IMR-90 (cell line): ENCODE measurements around the gene MMP23B. TPM values are rescaled to one million over a fixed set of nuclear protein-coding genes. Genes with fewer than 3 reads are reported as not detected.

Source experiments
- ATAC-seq: fragments of 200-7000 bp; cut with Tn5 transposase; 2 replicates; pipeline ENCODE4 v1.9.1; 2020; ENCODE audit warnings: low read depth, mild to moderate bottlenecking, moderate library complexity
- BruUV-seq: library from RNA; stranded (reverse); fragments of 400-500 nt; replicated peaks from 2 replicates; lab custom pipeline; 2021; lab: Mats Ljungman, UMichigan
- CTCF ChIA-PET: fragments of 300-600 bp; formaldehyde crosslinking; extraction: SDS; loops from one replicate; lab custom pipeline; 2021; ENCODE audit warnings: antibody characterized with exemption; lab: Yijun Ruan, JAX
- POLR2A ChIA-PET: fragments of 300-600 bp; sonication (Branson Sonifier 250); formaldehyde crosslinking; loops from one replicate; lab custom pipeline; 2022; ENCODE audit warnings: antibody characterized with exemption; ENCODE audit not compliant: unreplicated experiment; lab: Charles Lee
- DNase-seq: peaks from one replicate; pipeline ENCODE4 v3.0.0; 2013
- H2AFZ ChIP-seq: replicated peaks from 2 replicates; pipeline ENCODE3; 2013; ENCODE audit warnings: low read length, mild to moderate bottlenecking; ENCODE audit not compliant: poor library complexity
- H2AK5ac ChIP-seq: 2 replicates; pipeline ENCODE4 v1.6.1; 2013; ENCODE audit warnings: low read depth, low read length, inconsistent platforms
- H2AK9ac ChIP-seq: replicated peaks from 2 replicates; pipeline ENCODE3; 2013; ENCODE audit warnings: mild to moderate bottlenecking, low read depth, low read length, moderate library complexity; ENCODE audit not compliant: poor library complexity
- H2BK120ac ChIP-seq: 2 replicates; pipeline ENCODE4 v1.6.1; 2013; ENCODE audit warnings: low read depth, low read length, inconsistent platforms
- H2BK15ac ChIP-seq: 3 replicates; pipeline ENCODE4 v1.6.1; 2013; ENCODE audit warnings: low read depth, low read length, inconsistent platforms
- H2BK20ac ChIP-seq: 2 replicates; pipeline ENCODE4 v1.6.1; 2013; ENCODE audit warnings: low read depth, mild to moderate bottlenecking, inconsistent platforms, low read length, moderate library complexity
- H2BK5ac ChIP-seq: 2 replicates; pipeline ENCODE4 v1.6.1; 2013; ENCODE audit warnings: mild to moderate bottlenecking, low read depth, low read length, inconsistent platforms; ENCODE audit not compliant: poor library complexity, severe bottlenecking
- H3K14ac ChIP-seq: replicated peaks from 2 replicates; pipeline ENCODE4 v1.6.1; 2013; ENCODE audit warnings: low read depth, low read length, inconsistent platforms
- H3K18ac ChIP-seq: 2 replicates; pipeline ENCODE4 v1.6.1; 2013; ENCODE audit warnings: low read depth, low read length, control low read depth
- H3K23ac ChIP-seq: 2 replicates; pipeline ENCODE4 v1.6.1; 2013; ENCODE audit warnings: low read depth, low read length, inconsistent platforms
- H3K27ac ChIP-seq: 2 replicates; pipeline ENCODE4 v1.5.1; 2013; ENCODE audit warnings: mild to moderate bottlenecking, control low read depth, low read length; ENCODE audit not compliant: insufficient read depth
- H3K27me3 ChIP-seq: 2 replicates; pipeline ENCODE4 v1.6.1; 2013; ENCODE audit warnings: low read length; ENCODE audit not compliant: control insufficient read depth, insufficient read depth
- H3K36me3 ChIP-seq: 2 replicates; pipeline ENCODE4 v1.6.1; 2013; ENCODE audit warnings: low read length, mixed read lengths; ENCODE audit not compliant: control insufficient read depth, insufficient read depth
- H3K4ac ChIP-seq: 2 replicates; pipeline ENCODE4 v1.6.1; 2013; ENCODE audit warnings: low read depth, low read length, inconsistent platforms
- H3K4me1 ChIP-seq: 2 replicates; pipeline ENCODE4 v1.6.1; 2013; ENCODE audit warnings: low read length, mixed read lengths; ENCODE audit not compliant: control insufficient read depth, insufficient read depth
- H3K4me2 ChIP-seq: 2 replicates; pipeline ENCODE4 v1.6.1; 2013; ENCODE audit warnings: low read depth, mild to moderate bottlenecking, control low read depth, low read length, moderate library complexity
- H3K4me3 ChIP-seq: 2 replicates; pipeline ENCODE4 v1.5.1; 2013; ENCODE audit warnings: low read depth, mild to moderate bottlenecking, control low read depth, low read length, moderate library complexity; ENCODE audit not compliant: insufficient read depth
- H3K56ac ChIP-seq: 2 replicates; pipeline ENCODE4 v1.6.1; 2013; ENCODE audit warnings: low read length, inconsistent platforms; ENCODE audit not compliant: insufficient read depth; ENCODE audit errors: extremely low read depth
- H3K79me1 ChIP-seq, 2 experiments: 2 replicates each; pipeline ENCODE4 v1.6.1; 2013; ENCODE audit warnings: low read length in 2 of 2, inconsistent platforms in 1 of 2, low read depth in 1 of 2
- H3K9ac ChIP-seq: 2 replicates; pipeline ENCODE4 v1.6.1; 2013; ENCODE audit warnings: low read depth, low read length, control low read depth
- H3K9me1 ChIP-seq: 2 replicates; pipeline ENCODE4 v1.6.1; 2013; ENCODE audit warnings: low read length, inconsistent platforms; ENCODE audit not compliant: insufficient read depth
- H3K9me3 ChIP-seq: 2 replicates; pipeline ENCODE4 v1.6.1; 2013; ENCODE audit warnings: low read length; ENCODE audit not compliant: control insufficient read depth, insufficient read depth
- H4K20me1 ChIP-seq: 2 replicates; pipeline ENCODE4 v1.6.1; 2013; ENCODE audit warnings: low read length, inconsistent platforms; ENCODE audit not compliant: insufficient read depth
- H4K5ac ChIP-seq: 2 replicates; pipeline ENCODE4 v1.6.1; 2013; ENCODE audit warnings: mild to moderate bottlenecking, low read depth, low read length, control low read depth
- H4K8ac ChIP-seq, 2 experiments: 2 replicates each; pipeline ENCODE4 v1.6.1; 2013; ENCODE audit warnings: low read depth in 2 of 2, low read length in 2 of 2, control low read depth in 1 of 2, inconsistent platforms in 1 of 2
- H4K91ac ChIP-seq: 2 replicates; pipeline ENCODE4 v1.6.1; 2013; ENCODE audit warnings: low read depth, low read length, inconsistent platforms; ENCODE audit not compliant: insufficient read depth
- CEBPB ChIP-seq: IDR thresholded peaks from 2 replicates; pipeline ENCODE4 v1.6.1; 2012; ENCODE audit warnings: low read depth, low read length, improper control_type of control experiment
- CHD1 ChIP-seq: IDR thresholded peaks from 2 replicates; pipeline ENCODE4 v1.6.1; 2012; ENCODE audit warnings: low read depth, low read length, improper control_type of control experiment
- FOS ChIP-seq: fragments of 150-350 bp; IDR thresholded peaks from 2 replicates; pipeline ENCODE4 v1.6.1; 2016; ENCODE audit warnings: low read depth, low read length
- MAFK ChIP-seq: IDR thresholded peaks from 2 replicates; pipeline ENCODE4 v1.6.1; 2012; ENCODE audit warnings: low read depth, low read length, improper control_type of control experiment
- MAZ ChIP-seq: IDR thresholded peaks from 2 replicates; pipeline ENCODE4 v1.6.1; 2012; ENCODE audit warnings: low read depth, mild to moderate bottlenecking, low read length, improper control_type of control experiment, moderate library complexity, borderline replicate concordance
- MXI1 ChIP-seq: IDR thresholded peaks from 2 replicates; pipeline ENCODE4 v1.6.1; 2012; ENCODE audit warnings: low read depth, mild to moderate bottlenecking, low read length, moderate library complexity, borderline replicate concordance
- NFE2L2 ChIP-seq: fragments of 150-350 bp; IDR thresholded peaks from 2 replicates; pipeline ENCODE4 v1.6.1; 2016; ENCODE audit warnings: low read depth, mild to moderate bottlenecking, low read length
- POLR2A ChIP-seq: IDR thresholded peaks from 2 replicates; pipeline ENCODE4 v1.6.1; 2012; ENCODE audit warnings: mild to moderate bottlenecking, low read depth, low read length
- RAD21 ChIP-seq: IDR thresholded peaks from 2 replicates; pipeline ENCODE4 v1.6.1; 2012; ENCODE audit warnings: low read length, improper control_type of control experiment
- RCOR1 ChIP-seq: IDR thresholded peaks from 2 replicates; pipeline ENCODE4 v1.6.1; 2012; ENCODE audit warnings: mild to moderate bottlenecking, low read length, improper control_type of control experiment; ENCODE audit not compliant: insufficient replicate concordance
- RFX5 ChIP-seq: IDR thresholded peaks from 2 replicates; pipeline ENCODE4 v1.8.0; 2012; ENCODE audit warnings: low read depth, mild to moderate bottlenecking, low read length, moderate library complexity
- WGBS, 2 experiments: methylation state at CpG; one replicate each; pipeline versions ENCODE4 v1.1.5 to v1.1.7; 2013; ENCODE audit warnings: missing lambda C conversion rate in 2 of 2; ENCODE audit not compliant: insufficient read length in 1 of 2; ENCODE audit errors: extremely low coverage in 2 of 2; 5-methylcytosine and 5-hydroxymethylcytosine counted together
- dilution Hi-C: fragments of 300-500 bp; cut with HindIII; formaldehyde crosslinking; loops from one replicate; pipeline ENCODE4 v1.14.3; 2018; ENCODE audit warnings: low sequenced_read_pairs; ENCODE audit not compliant: unreplicated experiment
- in situ Hi-C: fragments of 300-500 bp; cut with MboI; formaldehyde crosslinking; loops from 3 replicates; pipeline ENCODE4 v1.14.3; 2019; ENCODE audit warnings: low sequenced_read_pairs, inconsistent platforms, mixed read lengths
- intact Hi-C: fragments of 100-400 bp; cut with micrococcal nuclease; formaldehyde crosslinking; loops from 2 replicates; pipeline ENCODE4 v1.10.0; 2022
- polyA plus RNA-seq, 3 experiments: library from polyadenylated mRNA; depleted of rRNA; stranded (reverse); fragments of >200 nt; gene quantifications; 2 replicates each; pipeline ENCODE4 v1.2.3, GENCODE V29; 2012; ENCODE audit warnings: low replicate concordance in 1 of 3
- total RNA-seq: library from RNA; depleted of rRNA; stranded (reverse); fragments of >200 nt; gene quantifications from 2 replicates; pipeline ENCODE4 v1.2.3, GENCODE V29; 2012
- TF ChIP-seq, protein P1 (sequence below): conservative IDR thresholded peaks from 2 replicates; pipeline ENCODE4 v1.5.1; 2012; ENCODE audit warnings: mild to moderate bottlenecking, low read depth, low read length, improper control_type of control experiment
- TF ChIP-seq, protein P2 (sequence below): fragments of 150-350 bp; IDR thresholded peaks from 2 replicates; pipeline ENCODE4 v1.6.1; 2017; ENCODE audit warnings: mild to moderate bottlenecking, antibody characterized with exemption, low read length, low read depth

The MMP23B gene
- total and polyA plus RNA-seq, 2 of the 4 experiments (the other 2 are of a cell fraction): 1.1 to 5.4 TPM

DNA sequence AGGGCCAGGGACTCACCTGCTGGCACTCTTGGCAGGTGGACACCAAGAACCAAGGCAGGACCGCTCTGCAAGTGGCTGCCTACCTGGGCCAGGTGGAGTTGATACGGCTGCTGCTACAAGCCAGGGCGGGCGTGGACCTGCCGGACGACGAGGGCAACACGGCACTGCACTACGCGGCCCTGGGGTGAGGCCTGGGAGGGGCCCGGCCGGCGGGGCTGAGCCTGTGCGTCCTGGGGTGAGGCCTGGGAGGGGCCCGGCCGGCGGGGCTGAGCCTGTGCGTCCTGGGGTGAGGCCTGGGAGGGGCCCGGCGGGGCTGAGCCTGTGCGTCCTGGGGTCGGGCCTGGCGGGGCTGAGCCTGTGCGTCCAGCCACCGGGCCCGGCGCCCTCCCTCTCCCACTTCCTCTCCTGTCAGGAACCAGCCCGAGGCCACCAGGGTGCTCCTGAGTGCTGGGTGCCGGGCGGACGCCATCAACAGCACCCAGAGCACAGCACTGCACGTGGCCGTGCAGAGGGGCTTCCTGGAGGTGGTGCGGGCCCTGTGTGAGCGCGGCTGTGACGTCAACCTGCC, 4.6 kb upstream of the MMP23B start:
- Histone ChIP-seq H3K27me3 (no peaks in the 10 kb centered on the region), H3K18ac (no peak overlapping the region), H2AK5ac (no peak overlapping the region), H3K4ac (no peak overlapping the region), H2BK5ac (no peak overlapping the region), H2BK15ac (no peak overlapping the region), H3K9me1 (no peaks in the 10 kb centered on the region), H3K9ac (no peak overlapping the region), H3K4me1 (no peaks in the 10 kb centered on the region; the same call in 1 of the 2 replicates), H2AFZ (no peak overlapping the region), H2BK20ac (no peak overlapping the region), H4K8ac (no peak overlapping the region), H3K36me3 (peaks cover 31% of the 10 kb centered on the region), H3K4me2 (no peak overlapping the region), H3K4me3 (no peak overlapping the region), H4K5ac (no peak overlapping the region), H2AK9ac (no peak overlapping the region), H3K9me3 (no peaks in the 10 kb centered on the region), H3K14ac (no peak overlapping the region), H3K23ac (no peak overlapping the region), H3K79me1 (peaks cover 0 to 5% of the 10 kb centered on the region in 2 experiments; a peak in 1 of 4 replicates), H3K27ac (no peak overlapping the region), H2BK120ac (no peak overlapping the region), H3K56ac (no peak overlapping the region), H4K91ac (no peak overlapping the region), H4K20me1 (peaks cover 18% of the 10 kb centered on the region)
- TF ChIP-seq RCOR1 (no peak), RAD21 (no peak), RFX5 (no peak), FOS (no peak), CEBPB (no peak), POLR2A (no peak), CHD1 (no peak), MAZ (no peak), MAFK (no peak), NFE2L2 (no peak), MXI1 (no peak)
- TF ChIP-seq, protein P1, sequence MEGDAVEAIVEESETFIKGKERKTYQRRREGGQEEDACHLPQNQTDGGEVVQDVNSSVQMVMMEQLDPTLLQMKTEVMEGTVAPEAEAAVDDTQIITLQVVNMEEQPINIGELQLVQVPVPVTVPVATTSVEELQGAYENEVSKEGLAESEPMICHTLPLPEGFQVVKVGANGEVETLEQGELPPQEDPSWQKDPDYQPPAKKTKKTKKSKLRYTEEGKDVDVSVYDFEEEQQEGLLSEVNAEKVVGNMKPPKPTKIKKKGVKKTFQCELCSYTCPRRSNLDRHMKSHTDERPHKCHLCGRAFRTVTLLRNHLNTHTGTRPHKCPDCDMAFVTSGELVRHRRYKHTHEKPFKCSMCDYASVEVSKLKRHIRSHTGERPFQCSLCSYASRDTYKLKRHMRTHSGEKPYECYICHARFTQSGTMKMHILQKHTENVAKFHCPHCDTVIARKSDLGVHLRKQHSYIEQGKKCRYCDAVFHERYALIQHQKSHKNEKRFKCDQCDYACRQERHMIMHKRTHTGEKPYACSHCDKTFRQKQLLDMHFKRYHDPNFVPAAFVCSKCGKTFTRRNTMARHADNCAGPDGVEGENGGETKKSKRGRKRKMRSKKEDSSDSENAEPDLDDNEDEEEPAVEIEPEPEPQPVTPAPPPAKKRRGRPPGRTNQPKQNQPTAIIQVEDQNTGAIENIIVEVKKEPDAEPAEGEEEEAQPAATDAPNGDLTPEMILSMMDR: no peak
- TF ChIP-seq, protein P2, sequence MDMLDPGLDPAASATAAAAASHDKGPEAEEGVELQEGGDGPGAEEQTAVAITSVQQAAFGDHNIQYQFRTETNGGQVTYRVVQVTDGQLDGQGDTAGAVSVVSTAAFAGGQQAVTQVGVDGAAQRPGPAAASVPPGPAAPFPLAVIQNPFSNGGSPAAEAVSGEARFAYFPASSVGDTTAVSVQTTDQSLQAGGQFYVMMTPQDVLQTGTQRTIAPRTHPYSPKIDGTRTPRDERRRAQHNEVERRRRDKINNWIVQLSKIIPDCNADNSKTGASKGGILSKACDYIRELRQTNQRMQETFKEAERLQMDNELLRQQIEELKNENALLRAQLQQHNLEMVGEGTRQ: no peak
- dilution Hi-C loops: no loop called here
- no peak for ATAC-seq
- intact Hi-C loops: no loop called here
- ChIA-PET POLR2A (no interaction called here), CTCF (no interaction called here)
- BruUV-seq: no TSS peak
- no peak for DNase-seq
- in situ Hi-C loops: no loop called here
- 86% methylated on average over 6 of the region's 37 CpGs; no CpG with 5 or more reads in 1 of the 2 experiments for WGBS, 2 experiments
